Spinal cord (tissue), 10 donors: ENCODE measurements around the gene MRPL27. TPM values are rescaled to one million over a fixed set of nuclear protein-coding genes. Genes with fewer than 3 reads are reported as not detected.

Source experiments
- DNase-seq, 6 donors: peaks; one replicate each; pipeline versions ENCODE4 v3.0.0 to v3.0.0-alpha.2; 2013 to 2015; ENCODE audit warnings: low spot score in 6 of 6, low read depth in 4 of 6
- H3K27ac ChIP-seq: one replicate; pipeline ENCODE4 v1.5.1; 2013; ENCODE audit warnings: low read depth, low read length, control low read depth
- H3K27me3 ChIP-seq: one replicate; pipeline ENCODE4 v1.6.1; 2013; ENCODE audit warnings: low read length; ENCODE audit not compliant: control insufficient read depth, insufficient read depth
- H3K36me3 ChIP-seq: one replicate; pipeline ENCODE4 v1.6.1; 2013; ENCODE audit warnings: low read length; ENCODE audit not compliant: control insufficient read depth, insufficient read depth
- H3K4me1 ChIP-seq: one replicate; pipeline ENCODE4 v1.6.1; 2013; ENCODE audit warnings: low read length; ENCODE audit not compliant: control insufficient read depth, insufficient read depth
- H3K4me3 ChIP-seq: one replicate; pipeline ENCODE4 v1.5.1; 2013; ENCODE audit warnings: low read depth, low read length, control low read depth
- H3K9me3 ChIP-seq: one replicate; pipeline ENCODE4 v1.6.1; 2013; ENCODE audit warnings: low read length; ENCODE audit not compliant: control insufficient read depth, insufficient read depth
- WGBS: methylation state at CpG from one replicate; pipeline ENCODE4 v1.1.5; 2013; ENCODE audit warnings: missing lambda C conversion rate; ENCODE audit not compliant: insufficient coverage; 5-methylcytosine and 5-hydroxymethylcytosine counted together
- polyA plus RNA-seq, 2 donors: library from polyadenylated mRNA; unstranded; fragments of 120-200 nt; gene quantifications; one replicate each; pipeline ENCODE4 v1.2.1, GENCODE V29; 2013; ENCODE audit not compliant: insufficient read length in 2 of 2
- total RNA-seq, 2 donors: library from RNA; depleted of rRNA in 1 of 2; stranded (reverse); fragments of 120-200 nt in 1 of 2; fragments of >200 nt in 1 of 2; gene quantifications; one replicate each; pipeline versions ENCODE4 v1.2.3 to v1.2.4, GENCODE V29; 2013 to 2014
- donor health status: healthy.

The MRPL27 gene
- total and polyA plus RNA-seq, 4 donors, result 45.3 to 98.7 (median 73.4) TPM

GRCh38 chr17:50350733-50351132, 22.3 kb downstream of the MRPL27 start:
- peaks cover 15% of the 10 kb centered on the region for H3K4me1 ChIP-seq
- H3K4me3 ChIP-seq, result no peak overlapping the region
- no peaks in the 10 kb centered on the region for H3K9me3 ChIP-seq
- no peak overlapping the region for H3K27ac ChIP-seq
- H3K27me3 ChIP-seq, result no peaks in the 10 kb centered on the region
- DNase-seq, result no peak
- peaks cover 42% of the 10 kb centered on the region for H3K36me3 ChIP-seq
- WGBS, result 88% methylated on average over 2 of the region's 2 CpGs

DNA sequence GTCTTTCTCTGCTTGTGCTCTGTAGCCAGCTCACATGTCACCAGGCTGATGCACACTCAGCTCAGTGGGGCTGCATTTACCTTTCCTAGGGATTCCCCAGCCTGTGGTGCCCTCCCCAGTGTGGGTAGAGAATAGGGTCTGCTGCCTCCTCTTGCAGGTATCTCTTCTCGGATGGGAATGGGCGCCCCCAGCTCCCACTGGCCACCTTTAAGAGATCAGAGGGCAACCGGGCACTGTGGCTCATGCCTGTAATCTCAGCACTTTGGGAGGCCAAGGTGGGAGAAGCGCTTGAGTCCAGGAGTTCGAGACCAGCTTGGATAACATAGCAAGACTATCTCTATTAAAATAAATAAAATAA, 23.8 kb downstream of the MRPL27 start:
- Histone ChIP-seq H3K4me3 (no peak overlapping the region), H3K9me3 (no peaks in the 10 kb centered on the region), H3K27me3 (no peaks in the 10 kb centered on the region), H3K4me1 (peaks cover 24% of the 10 kb centered on the region), H3K27ac (no peak overlapping the region), H3K36me3 (peaks cover 27% of the 10 kb centered on the region)
- 95% methylated on average over 3 of the region's 5 CpGs for WGBS
- DNase-seq, result no peak

GRCh38 chr17:50348522-50349242, 24.3 kb downstream of the MRPL27 start:
- H3K4me1 ChIP-seq, result peaks cover 24% of the 10 kb centered on the region
- H3K4me3 ChIP-seq, result no peak overlapping the region
- no peak for DNase-seq
- H3K27ac ChIP-seq, result no peak overlapping the region
- 79% methylated on average over 4 of the region's 7 CpGs for WGBS
- H3K27me3 ChIP-seq, result no peaks in the 10 kb centered on the region
- no peaks in the 10 kb centered on the region for H3K9me3 ChIP-seq
- peaks cover 22% of the 10 kb centered on the region for H3K36me3 ChIP-seq

DNA sequence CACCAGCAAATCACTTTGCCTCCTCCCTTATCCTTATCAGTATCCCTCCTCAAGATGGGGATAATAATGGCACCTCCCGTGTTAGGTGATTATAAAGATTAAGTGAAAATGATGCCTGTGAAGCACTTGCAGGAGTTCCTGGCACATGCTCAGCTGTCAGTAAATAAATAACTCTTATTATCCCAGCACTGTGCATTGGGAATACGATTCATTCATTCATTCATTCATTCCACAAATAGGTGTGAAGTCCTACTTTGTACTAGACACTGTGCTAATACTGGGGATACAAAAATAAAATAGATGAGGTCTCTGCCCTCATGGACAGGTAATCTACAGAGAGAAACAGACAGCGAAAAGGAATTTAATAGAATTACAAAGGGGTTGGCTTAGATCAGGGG, 25.1 kb downstream of the MRPL27 start:
- 93% methylated on average over 1 of the region's 3 CpGs for WGBS
- Histone ChIP-seq H3K27ac (no peak overlapping the region), H3K4me3 (peak overlapping the region; percentile 79), H3K9me3 (no peaks in the 10 kb centered on the region), H3K4me1 (peaks cover 24% of the 10 kb centered on the region), H3K27me3 (peaks cover under 1% of the 10 kb centered on the region), H3K36me3 (peaks cover 15% of the 10 kb centered on the region)
- no peak for DNase-seq

GRCh38 chr17:50347117-50347893, 25.7 kb downstream of the MRPL27 start:
- H3K27ac ChIP-seq, result no peak overlapping the region
- H3K4me3 ChIP-seq, result peak overlapping the region; percentile 79
- 7% methylated on average over 14 of the region's 17 CpGs for WGBS
- no peak for DNase-seq
- no peaks in the 10 kb centered on the region for H3K9me3 ChIP-seq
- peaks cover 2% of the 10 kb centered on the region for H3K27me3 ChIP-seq
- H3K4me1 ChIP-seq, result peaks cover 24% of the 10 kb centered on the region
- peaks cover 10% of the 10 kb centered on the region for H3K36me3 ChIP-seq

DNA sequence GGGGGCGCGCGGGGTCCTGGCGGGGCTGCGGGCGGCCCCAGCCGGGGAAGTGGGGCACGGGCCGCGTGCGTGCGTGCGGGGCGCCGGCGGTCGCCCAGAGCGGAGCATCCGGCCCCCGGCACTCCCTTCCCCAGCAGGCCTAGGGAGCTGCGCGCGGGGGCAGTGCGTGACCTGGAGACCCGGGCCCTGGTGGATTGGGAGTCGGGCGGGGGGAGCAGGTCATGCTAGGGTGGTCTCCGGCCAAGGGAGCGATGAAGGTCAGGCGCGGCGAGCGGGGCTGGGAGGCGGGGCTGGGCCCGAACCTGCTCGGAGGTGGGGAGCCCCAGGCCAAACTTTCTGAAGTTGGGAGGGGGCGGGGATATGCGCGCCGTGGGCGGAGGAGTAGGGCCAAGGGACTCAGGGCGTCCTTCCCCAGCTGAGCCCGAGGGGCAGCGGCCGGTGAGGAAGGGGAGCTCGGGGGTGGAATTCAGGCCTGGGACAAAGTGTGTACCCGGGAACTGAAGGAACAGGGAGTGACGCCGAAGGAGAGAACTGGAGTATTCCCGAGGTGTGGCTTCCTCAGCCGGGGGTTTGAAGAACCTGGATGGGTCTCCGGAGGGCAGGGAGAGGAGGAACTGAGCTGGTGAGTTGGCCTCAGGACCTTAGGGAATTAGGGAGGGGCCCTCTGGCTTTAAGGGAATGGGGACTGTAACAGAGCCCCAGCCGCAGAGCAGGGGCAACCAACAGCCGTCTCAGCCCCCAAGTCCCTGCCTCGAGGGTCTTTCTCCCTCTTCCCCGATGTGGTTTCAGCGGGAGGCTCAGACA, 26.5 kb downstream of the MRPL27 start:
- no peak overlapping the region for H3K27ac ChIP-seq
- DNase-seq, result peak in 2 of 6 donors; percentile 38 to 53
- WGBS, result under 1% methylated on average over 53 of the region's 57 CpGs

GRCh38 chr17:50345432-50346312, 27.3 kb downstream of the MRPL27 start, which contains the start of gene XYLT2:
TSS of gene XYLT2 (plus strand) at chr17:50346126. CDS start at chr17:50346141, 15 bp downstream.
- Histone ChIP-seq H3K36me3 (peaks cover 7% of the 10 kb centered on the region), H3K4me3 (peak within 1 kb of the TSS; percentile 79), H3K9me3 (no peaks in the 10 kb centered on the region), H3K27me3 (peaks cover 2% of the 10 kb centered on the region), H3K27ac (no peak within 1 kb of the TSS), H3K4me1 (peaks cover 24% of the 10 kb centered on the region)
- peak; percentile 73 to 97 (median 86) for DNase-seq
- under 1% methylated on average over 84 of the region's 87 CpGs for WGBS

More for the DNA sequence above, 26.5 kb downstream of the MRPL27 start:
- peaks cover 24% of the 10 kb centered on the region for H3K4me1 ChIP-seq
- H3K36me3 ChIP-seq, result peaks cover 9% of the 10 kb centered on the region
- H3K4me3 ChIP-seq, result peak overlapping the region; percentile 79
- peaks cover 2% of the 10 kb centered on the region for H3K27me3 ChIP-seq
- H3K9me3 ChIP-seq, result no peaks in the 10 kb centered on the region

- peaks cover 2% of the 10 kb centered on the region for H3K27me3 ChIP-seq
- H3K4me3 ChIP-seq, result no peak overlapping the region
- H3K4me1 ChIP-seq, result peaks cover 24% of the 10 kb centered on the region
- H3K9me3 ChIP-seq, result no peaks in the 10 kb centered on the region
- WGBS, result 70% methylated on average over 11 of the region's 13 CpGs
- H3K27ac ChIP-seq, result no peak overlapping the region
- no peak for DNase-seq
- H3K36me3 ChIP-seq, result peaks cover 6% of the 10 kb centered on the region
Observed at GRCh38 chr17:50344731-50345365, 28.1 kb downstream of the MRPL27 start.
